AG20443 (cell line): ENCODE data around the gene SNX9.

Experiments
- DNase-seq: peaks from one replicate; pipeline ENCODE4 v3.0.0; 2012; ENCODE audit warnings: low spot score, mixed read lengths

SNX9 gene

DNA sequence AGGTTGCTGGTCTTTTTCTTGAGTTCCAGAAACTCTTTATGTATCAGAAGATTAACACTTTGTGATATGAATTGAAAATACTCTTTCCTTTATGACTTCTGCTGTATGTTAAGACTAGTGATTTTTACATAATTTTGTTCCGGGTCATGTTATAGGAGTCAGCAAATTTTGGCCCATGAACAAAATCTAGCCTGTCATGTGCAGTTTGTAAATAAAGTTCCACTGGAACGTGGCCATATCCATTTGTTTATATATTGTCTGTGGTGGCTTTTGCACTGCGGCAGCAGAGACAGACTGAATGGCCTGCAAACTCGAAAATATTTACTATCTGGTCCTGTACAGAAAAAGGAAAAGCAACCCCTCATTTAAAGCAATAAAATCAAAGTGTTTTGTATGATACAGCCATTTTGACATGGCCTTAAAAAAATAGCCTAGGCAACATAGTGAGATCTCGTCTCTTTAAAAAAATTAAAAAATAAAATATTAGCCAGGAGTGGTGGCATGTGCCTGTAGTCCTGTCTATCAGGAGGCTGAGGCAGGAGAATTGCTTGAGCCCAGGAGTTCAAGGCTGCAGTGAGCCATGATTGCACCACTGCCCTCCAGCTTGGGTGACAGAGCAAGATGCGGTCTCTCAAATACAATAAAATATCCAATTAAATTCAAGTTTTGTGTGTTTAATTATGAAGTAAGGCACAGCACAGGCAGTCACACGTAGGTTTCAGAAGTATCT lies 36.9 kb downstream of the SNX9 start:
- no peak for DNase-seq

DNA sequence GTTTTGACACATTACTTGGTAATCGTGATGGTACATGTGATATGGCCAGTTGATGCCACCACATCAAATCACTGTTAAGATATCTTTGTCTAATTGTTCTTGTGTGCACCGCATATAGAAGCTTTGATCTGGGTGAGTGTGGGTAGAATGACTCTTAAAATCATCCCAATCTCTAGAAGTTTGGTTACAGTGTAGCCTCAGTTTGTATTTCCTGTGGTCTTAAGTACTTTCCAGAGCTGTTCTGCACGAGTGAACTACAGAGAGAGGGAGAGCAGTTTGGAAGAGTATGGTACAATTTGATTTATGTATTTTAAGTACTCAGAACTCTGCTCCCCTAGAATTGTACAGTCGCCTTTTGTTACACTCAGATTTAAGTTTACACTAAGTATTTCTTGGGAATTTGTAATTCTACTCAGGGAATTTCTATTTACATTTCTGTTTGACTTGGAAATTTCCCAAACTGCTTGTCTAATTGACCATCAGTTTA lies 37.5 kb downstream of the SNX9 start:
- no peak for DNase-seq

DNA sequence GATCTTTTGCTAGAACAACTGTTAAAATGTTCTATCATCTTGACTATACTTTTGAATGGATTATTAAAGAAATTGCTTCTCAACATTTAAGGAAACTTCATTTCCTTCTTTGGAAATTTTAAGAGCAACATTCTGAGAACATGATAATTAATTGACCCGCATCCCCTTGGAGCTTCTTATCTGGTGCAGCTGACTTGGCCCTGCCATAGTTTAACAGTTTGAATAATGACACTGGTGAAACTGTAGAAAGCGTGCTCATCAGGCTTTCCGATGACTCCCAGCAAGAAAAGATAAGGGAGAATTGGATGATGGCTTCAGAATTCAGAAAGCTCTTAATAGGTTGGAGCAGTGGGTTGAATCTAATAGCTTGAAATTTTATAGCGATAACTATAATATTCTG lies 38.1 kb downstream of the SNX9 start:
- no peak for DNase-seq

DNA sequence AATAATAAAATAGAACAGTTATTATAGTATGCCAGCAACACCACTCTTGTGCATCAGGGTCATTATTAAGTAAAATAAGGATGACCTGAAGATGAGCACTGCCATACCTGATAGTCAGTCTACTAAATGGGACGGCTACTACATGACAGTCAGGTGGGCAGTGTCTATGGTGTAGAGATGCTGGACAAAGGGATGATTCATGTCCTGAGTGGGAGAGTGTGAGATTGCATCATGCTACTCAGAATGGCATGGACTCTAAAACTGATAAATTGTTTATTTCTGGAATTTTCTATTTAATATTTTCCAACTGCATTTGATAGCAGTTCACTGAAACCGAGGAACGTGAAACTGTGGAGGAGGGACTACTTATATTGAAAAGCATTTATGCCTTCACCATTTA lies 38.8 kb downstream of the SNX9 start:
- DNase-seq, result peak; percentile 29

DNA sequence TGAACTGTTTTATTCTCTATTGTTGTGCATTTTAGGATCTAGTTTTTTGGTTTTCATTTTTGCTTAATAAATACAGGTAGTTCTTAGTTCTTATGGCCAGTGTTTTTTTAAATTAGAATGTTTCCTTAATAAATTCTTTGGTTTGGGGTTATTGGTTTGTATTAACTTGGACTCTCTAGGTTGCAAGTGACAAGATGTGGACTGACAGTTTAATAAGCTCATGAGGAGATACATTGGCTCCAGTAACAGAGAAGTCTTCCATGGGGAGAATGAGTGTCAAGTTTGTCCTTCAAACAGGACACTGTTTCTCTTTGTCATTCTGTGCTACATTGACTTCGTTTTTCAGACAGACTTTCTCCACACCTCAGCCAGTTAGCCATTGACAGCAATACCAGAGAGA lies 39.7 kb downstream of the SNX9 start:
- DNase-seq, result no peak

DNA sequence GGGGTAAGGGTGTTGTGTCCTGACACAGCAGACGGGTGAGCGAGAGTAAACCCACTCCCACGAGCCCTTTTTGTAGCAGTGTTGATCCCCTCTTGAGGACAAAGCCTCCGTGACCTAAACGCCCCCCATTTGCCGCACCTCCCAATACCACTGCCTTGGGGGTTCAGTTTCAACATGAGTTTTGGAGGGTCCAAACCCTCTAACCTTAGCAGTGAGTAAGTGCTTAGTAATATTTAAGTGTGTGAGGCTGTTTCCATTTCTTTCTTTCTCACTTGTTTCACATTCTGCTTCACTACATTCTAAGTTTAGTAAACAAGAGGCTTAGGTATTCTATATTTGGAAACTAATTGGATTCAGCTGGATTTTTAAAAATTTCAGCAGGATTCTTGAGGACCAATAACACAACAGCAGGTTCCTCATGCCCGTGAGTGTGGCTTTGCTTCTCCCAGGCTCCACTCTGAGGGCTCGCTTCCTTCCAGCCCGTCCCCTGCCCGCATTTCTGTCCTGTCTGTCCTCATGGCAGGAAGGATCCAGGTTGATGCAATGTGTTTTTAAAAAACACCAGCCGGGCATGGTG lies 41.2 kb downstream of the SNX9 start:
- DNase-seq, result no peak

DNA sequence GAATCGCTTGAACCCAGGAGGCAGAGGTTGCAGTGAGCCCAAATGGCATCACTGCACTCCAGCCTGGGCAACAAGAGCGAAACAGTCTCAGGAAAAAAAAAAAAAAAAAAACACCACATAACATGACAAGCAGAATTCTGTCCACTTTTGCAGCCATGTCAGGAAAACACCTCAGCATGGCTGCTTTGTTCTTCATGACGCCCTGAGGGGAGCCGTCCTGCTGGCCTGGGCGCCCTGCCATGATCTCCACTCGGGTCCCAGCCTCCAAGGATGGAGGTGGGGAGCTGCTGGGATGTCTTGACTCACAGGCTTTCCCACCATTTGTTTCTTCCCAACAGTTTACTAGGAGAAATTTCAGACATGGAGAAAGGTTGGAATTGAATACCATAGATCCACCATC lies 42.2 kb downstream of the SNX9 start:
- no peak for DNase-seq

DNA sequence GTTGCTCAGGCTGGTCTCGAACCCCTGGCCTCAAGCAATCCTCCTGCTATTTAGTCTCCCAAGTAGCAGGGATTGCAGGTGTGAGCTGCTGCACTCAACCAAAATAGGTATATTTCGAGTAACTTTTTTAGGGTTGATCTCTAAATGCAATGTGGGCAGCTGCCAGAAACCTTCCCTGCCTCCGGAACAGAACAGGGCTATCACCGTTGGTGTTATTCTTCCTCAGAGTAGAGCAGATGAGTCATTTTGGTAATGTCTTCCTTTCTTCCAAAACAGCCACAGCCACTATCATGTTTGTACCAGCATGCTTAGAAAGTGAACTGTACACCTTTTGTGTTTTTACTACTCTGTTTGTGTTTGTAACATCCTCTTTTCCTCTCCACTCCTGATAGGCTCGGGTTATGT lies 44.1 kb downstream of the SNX9 start:
- DNase-seq, result peak; percentile 64

DNA sequence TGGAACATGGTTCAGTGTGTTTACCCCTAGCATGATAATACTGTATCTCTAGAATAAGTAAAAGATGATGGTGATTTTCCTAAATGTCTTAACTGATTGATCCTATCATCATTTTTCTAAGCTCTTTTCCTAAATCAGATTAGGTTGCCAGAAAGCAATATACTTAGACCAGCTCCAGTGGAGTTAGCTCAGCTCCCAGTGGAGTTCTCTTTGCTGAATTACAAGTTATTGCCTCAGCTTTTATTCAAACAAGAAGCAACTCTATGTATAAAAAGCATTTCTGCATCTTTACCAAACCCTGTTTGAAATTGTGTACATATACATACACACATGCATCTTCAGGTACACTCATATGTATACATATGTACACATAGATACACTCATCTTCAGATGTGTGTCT lies 44.9 kb downstream of the SNX9 start:
- DNase-seq, result no peak

DNA sequence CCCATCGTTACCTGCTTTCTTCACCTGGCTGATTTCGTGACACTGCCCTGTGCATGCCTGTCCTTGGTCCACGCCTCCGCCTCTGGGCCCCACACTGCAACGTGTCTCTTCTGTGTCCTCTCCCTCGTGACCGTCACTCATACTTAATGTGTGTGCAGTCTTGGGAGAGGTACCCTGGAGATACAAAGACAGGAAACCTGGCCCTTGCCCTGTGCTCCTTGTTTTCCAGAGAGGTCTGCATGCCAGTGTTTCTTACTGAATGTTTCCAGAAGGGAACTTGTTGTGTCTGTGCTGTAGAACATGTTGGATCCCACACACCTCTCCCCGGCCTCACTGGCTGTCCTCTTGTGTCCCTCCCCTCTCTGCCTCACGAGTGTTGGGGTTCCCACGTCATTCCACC lies 45.8 kb downstream of the SNX9 start:
- DNase-seq, result no peak

DNA sequence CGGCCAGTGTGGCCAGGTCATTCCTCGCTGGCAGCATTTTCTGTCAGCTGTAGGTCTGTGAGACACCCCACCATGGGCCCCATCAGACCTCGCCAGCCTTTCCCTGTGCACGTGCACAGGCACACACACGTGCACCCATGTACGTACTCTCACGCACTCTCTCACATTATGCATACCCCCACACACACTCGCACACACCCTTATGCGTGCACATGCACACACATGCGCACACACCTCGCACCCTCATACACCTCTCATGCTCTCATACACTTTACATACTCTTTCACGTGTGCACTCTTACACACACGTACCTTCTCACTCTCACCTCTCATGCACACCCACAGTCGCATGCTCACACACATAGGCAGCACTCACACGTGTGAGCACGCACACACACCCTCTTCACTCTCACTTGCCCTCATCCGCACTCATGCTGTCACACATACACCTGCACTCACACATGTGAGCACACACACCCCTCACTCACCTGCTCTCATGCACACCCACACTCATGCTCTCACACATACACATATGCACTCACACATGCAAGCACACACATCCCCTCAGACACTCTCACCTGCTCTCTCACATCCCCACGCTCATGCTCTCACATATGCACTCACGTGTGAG lies 46.7 kb downstream of the SNX9 start:
- no peak for DNase-seq

DNA sequence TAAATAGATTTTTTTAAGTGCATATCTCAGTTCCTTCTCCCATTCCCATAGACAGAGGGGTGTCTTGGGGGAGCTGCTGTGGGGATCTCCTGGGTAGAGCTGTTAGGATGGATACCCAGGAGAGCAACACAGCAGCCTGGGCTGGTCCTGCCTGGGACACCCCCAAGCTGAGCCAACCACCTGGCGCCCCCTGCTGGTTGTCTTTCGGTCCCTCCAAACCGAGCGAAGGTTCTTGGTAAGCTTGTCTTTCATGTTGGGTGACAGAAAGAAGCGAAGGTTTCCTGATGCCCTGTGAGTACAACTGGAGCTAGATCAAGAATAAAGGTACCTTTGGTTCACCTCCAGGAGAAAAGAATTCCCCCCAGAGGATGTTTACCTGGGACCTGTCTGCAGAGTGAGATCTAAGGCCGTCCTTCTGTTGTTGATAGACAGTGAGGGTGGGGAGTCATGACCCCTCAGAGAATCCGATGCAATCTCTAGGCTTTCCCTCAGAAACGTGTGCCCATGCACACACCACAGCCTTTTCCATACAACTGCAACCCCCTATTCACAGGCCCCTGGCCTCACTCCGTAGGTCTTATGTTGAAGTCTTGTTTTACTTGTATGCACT lies 50.8 kb downstream of the SNX9 start:
- DNase-seq, result peak; percentile 84

DNA sequence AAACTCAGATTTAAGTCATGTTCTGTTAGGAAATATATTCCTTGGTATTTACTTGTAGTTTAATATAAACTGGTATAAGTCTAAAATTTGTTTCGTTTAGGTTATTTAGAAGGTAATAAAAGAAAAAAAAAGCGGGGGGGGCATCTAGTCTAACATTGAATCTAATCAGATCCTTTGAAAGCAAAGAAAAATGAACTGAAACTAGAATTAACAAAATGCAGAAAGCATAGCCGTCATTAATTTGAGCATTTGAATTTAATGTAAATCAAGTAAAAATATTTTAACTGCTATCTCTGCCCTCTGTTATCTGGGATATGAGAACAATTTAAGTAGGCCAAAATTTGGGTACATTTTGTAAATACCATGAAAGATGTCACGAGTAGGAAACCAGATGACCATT lies 54.1 kb downstream of the SNX9 start:
- no peak for DNase-seq

DNA sequence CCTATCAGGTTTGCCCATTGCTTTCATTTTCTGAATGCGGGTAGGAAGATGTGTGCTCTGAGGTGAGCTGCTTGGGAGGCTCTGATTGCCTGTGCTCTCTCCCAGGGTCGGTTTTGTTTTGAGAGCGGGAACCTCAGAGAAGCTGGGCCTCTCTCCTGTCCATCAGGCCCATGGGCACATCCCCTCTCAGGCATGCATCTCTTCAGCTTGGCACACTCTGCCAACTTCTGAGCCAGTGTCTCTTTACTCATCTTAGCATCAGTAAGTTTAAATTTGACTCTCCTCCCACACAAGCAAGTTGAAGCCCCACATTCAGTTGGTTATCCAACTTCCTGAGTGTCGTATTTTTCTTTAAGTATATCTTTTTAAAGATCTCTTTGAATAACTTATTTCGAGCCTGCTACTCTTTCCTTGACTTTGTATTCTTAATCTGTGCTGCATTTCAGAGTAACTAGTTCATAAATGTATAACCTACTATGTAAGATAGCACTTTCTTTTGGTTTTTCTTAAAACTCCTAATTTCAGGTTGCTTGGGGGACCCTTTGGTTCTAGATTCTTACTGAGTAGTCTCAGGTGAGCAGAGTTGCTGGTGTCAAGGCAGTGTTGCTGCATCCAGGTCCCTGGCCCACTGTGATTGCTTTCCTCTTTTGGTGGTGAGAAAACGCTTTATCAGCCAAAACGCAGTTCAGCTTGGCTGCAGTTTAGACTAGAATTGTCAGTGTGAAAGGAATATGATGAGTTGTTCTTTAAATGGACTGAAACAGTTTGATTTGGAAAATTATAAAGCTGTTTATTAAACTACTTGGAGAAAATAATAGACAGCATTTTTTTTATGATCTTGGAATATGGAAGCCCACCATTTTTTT lies 54.8 kb downstream of the SNX9 start:
- DNase-seq, result no peak

DNA sequence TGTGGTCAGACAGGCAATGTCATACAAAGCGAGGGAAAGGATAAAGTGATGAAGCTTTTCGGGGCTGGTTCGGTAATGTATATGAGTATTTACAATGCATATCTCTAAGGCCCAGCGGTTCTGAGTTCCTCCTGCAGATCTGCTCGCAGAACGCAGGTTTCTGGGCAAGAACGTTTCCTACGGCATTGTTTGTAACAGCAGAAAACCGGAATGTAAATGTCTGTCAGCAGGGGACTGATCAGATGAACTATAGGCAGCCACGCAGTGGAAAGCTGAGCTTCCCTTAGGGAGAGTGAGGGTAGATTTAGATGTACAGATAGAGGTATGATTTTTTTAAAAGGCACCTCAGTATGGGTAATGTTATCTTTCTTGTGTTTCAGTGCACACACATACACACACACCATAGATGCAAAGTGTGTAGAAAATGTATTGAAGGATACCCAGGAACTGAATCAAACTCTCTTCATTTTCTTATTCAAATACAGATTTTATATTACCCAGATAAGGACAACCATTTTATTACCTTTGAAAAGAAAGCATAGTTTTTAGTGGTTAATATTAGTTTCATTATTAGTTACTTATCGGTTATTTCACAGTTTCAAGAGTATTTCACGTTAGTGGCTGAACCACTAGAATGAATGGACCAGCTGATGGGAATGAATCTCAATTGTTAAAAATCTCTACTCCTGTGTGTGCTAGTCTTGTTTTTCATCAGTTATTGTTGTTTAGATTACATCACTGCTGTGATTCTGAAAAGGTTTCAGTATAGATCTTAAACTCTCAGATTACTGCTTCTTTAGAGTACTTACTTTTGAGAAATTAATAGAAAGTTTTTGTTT lies 56.2 kb downstream of the SNX9 start:
- no peak for DNase-seq

DNA sequence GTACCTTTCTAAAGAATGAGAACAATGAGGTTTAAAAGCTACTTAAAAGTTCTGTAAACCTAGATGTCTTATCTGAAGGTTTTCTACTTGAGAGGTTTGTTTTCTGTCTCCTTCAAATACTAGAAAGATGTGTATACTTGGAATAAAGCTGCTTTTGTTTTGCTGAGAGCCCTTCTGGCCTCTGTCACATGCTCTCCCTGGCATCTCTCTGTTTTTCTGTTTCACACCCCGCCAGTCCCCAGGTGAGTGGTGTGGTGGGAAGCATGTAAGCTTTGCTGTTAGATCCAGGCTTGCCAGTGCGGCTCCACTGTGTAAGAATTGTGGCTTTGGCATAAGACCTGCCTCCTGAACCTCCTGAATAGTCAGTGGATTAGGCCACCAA lies 56.8 kb downstream of the SNX9 start:
- no peak for DNase-seq

DNA sequence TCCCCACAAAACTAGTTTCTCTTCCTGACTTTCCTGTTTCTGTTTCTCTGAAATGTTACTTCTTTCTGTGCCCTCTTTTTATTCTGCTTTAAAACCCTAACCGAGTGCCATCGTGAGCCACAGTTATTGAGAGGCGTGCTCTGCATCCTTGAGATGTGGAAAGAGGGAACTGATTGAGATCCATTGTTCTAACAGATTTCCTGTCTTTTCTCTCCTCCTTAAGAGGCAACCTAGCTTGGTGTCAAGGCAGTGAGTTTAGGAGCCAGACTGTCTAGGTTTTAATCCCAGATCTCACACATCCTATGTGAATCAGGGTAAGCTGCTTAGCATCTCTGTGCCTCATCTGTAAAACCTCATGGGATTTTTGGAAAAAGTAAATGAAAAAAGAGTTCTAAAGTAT lies 57.5 kb downstream of the SNX9 start:
- DNase-seq, result no peak

DNA sequence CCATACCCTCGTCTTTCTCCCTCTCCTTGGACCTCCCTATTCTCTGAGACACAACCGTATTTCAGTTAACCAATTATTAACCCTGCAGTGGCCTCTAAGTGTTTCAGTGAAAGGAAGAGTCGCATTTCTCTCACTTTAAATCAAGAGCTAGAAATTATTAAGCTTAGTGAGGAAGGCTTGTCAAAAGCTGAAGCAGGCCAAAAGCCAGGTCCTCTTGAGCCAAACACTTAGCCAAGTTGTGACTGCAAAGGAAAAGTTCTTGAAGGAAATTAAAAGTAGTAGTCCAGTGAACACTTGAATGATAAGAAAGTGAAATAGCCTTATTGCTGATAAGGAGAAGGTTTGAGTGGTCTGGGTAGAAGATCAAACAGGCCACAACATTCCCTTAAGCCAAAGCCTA lies 58.3 kb downstream of the SNX9 start:
- no peak for DNase-seq

DNA sequence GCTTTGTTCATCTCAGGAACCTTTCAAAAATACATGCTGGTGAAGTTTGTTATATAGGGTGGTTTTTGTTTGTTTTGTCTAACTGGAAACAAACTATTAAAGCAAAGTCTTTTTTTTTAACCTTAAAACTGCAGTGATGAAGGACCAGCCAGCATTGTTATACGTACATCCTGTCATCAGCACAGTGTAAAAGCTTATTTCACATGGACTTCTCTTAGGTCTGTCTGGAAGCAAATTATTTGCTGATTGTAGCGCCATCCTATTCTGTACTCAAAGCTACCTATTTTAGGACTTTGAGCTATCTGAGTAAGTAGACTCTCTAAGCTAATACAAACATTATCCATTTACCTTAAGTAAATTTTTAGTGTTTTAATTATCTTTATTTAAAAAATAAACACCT lies 61.7 kb downstream of the SNX9 start:
- no peak for DNase-seq

DNA sequence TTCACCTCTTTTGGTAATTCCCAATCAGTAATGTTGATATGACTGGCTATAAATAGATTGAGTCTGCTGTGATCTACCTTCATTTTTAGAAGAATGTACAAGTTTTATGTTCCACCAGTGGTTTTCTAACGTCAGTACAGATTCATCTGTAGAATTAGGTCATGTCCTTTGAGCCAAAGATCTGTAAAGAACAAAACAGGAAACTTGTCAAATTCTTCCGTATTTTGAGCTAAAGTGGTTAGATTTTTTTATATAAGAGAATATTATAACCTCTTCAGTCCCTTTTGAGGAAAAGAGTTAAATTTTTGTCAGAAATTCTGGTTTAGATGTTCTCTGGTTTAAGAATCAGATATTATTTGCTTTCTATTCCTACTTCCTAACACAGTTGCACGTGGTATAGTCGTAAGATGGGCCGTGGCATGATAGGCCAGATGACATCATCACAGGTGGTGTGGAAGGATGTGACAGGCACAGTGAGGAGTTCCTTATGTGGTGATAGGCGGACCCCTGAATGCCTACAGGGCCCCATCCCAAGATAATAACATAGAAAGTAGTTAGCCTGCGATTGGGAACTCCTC lies 62.3 kb downstream of the SNX9 start:
- no peak for DNase-seq

DNA sequence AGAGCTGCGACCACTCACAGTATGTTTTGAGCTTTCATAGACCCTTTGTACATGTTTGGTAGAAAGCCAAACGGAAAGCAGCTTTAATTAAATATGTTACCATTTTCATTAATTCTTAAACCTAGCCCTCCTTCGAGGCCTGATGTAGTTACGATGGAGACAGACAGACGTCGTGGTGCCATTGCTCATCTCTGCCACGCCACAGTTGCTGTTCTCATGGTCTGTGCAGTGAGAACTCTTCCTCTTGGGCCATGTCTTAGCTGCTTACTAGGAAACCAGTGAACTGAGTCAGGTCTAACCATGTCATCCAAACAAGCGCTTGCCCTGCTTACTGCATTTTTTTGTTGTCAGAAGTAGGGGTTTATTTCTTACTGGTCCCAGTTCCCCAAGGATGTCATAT lies 62.8 kb downstream of the SNX9 start:
- no peak for DNase-seq
